Measurements from ENCODE around the gene DBH.

DNA sequence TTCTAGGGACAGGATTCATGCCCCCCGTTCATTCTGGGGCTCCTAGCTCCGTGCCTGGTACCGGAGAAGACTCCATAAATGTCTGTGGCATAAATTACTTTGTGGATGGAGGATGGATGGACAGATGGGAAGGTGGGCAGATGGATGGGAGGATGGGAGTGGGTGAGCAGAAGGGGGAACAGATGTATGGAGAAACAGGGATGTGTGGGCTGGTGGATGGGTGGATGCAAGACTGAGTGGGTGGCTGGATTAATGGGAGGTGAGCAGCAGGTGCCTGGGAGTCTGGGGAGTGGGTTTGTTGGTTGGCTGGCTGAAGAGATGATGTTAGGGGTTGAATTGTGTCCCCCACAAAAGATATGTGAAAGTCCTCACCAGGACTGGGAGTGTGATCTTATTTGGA is 58.5 kb downstream of the DBH start:
- no peak for TF ChIP-seq CERS6 (CRISPR knock-in tag; IDR thresholded peaks at IDR 0.05)
- TF ChIP-seq NCOA5 (CRISPR knock-in tag; IDR thresholded peaks at IDR 0.05), result no peak
- TF ChIP-seq, protein P1, sequence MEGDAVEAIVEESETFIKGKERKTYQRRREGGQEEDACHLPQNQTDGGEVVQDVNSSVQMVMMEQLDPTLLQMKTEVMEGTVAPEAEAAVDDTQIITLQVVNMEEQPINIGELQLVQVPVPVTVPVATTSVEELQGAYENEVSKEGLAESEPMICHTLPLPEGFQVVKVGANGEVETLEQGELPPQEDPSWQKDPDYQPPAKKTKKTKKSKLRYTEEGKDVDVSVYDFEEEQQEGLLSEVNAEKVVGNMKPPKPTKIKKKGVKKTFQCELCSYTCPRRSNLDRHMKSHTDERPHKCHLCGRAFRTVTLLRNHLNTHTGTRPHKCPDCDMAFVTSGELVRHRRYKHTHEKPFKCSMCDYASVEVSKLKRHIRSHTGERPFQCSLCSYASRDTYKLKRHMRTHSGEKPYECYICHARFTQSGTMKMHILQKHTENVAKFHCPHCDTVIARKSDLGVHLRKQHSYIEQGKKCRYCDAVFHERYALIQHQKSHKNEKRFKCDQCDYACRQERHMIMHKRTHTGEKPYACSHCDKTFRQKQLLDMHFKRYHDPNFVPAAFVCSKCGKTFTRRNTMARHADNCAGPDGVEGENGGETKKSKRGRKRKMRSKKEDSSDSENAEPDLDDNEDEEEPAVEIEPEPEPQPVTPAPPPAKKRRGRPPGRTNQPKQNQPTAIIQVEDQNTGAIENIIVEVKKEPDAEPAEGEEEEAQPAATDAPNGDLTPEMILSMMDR (CRISPR knock-in tag; IDR thresholded peaks at IDR 0.05), result no peak
- no peak for TF ChIP-seq JUND (CRISPR knock-in tag; IDR thresholded peaks at IDR 0.05)
- TF ChIP-seq HDAC6 (IDR thresholded peaks at IDR 0.05; ENCODE audit: low read depth, low read length), result no peak
- TF ChIP-seq TSC22D2 (CRISPR knock-in tag; IDR thresholded peaks at IDR 0.05; ENCODE audit: borderline replicate concordance), result no peak
- no peak for TF ChIP-seq PHB2 (IDR thresholded peaks at IDR 0.05; ENCODE audit: partially characterized antibody)
- no peak for TF ChIP-seq ZFX (CRISPR knock-in tag; IDR thresholded peaks at IDR 0.05; ENCODE audit: low read depth)
- TF ChIP-seq POLR2A (IDR thresholded peaks at IDR 0.05; ENCODE audit: insufficient read depth in 1 of 2, low read depth in 2 of 2, low read length in 2 of 2), result no peak

Measured in HepG2 (cell line).